Hepatocyte (in vitro differentiated cells): ENCODE results near the gene ARSJ. TPM values are rescaled to one million over a fixed set of nuclear protein-coding genes. Genes with fewer than 3 reads are reported as not detected.

Experiments used
- DNase-seq: peaks from one replicate; pipeline ENCODE4 v3.0.0-alpha.2; 2016; ENCODE audit warnings: low spot score
- H2AFZ ChIP-seq: fragments of 200-600 bp; sonication (generic); 2 replicates; pipeline ENCODE4 v1.6.0; 2016; ENCODE audit warnings: antibody characterized with exemption, mild to moderate bottlenecking
- H3K27ac ChIP-seq: fragments of 200-600 bp; sonication (generic); 2 replicates; pipeline ENCODE4 v1.5.1; 2016; ENCODE audit warnings: mild to moderate bottlenecking
- H3K27me3 ChIP-seq: fragments of 200-600 bp; sonication (generic); 2 replicates; pipeline ENCODE4 v1.6.1; 2016
- H3K36me3 ChIP-seq: fragments of 200-600 bp; sonication (generic); replicated peaks from 2 replicates; pipeline ENCODE4 v1.5.1; 2016; ENCODE audit warnings: low read depth; ENCODE audit not compliant: insufficient read depth
- H3K4me1 ChIP-seq: fragments of 200-600 bp; sonication (generic); 2 replicates; pipeline ENCODE4 v1.5.1; 2016; ENCODE audit warnings: mild to moderate bottlenecking, moderate library complexity; ENCODE audit not compliant: insufficient read depth
- H3K4me2 ChIP-seq: fragments of 200-600 bp; sonication (generic); 2 replicates; pipeline ENCODE4 v1.6.0; 2016
- H3K4me3 ChIP-seq: fragments of 200-600 bp; sonication (generic); 2 replicates; pipeline ENCODE4 v1.5.1; 2016; ENCODE audit warnings: mild to moderate bottlenecking
- H3K79me2 ChIP-seq: fragments of 200-600 bp; sonication (generic); 2 replicates; pipeline ENCODE4 v1.6.0; 2017; ENCODE audit warnings: mild to moderate bottlenecking
- H3K9me2 ChIP-seq: fragments of 200-600 bp; sonication (generic); replicated peaks from 2 replicates; pipeline ENCODE4 v1.6.0; 2017; ENCODE audit warnings: mild to moderate bottlenecking; ENCODE audit not compliant: insufficient read depth
- H3K9me3 ChIP-seq: fragments of 200-600 bp; sonication (generic); 2 replicates; pipeline ENCODE4 v1.5.1; 2016; ENCODE audit warnings: low read depth, mild to moderate bottlenecking
- H4K20me1 ChIP-seq: fragments of 200-600 bp; sonication (generic); 2 replicates; pipeline ENCODE4 v1.6.0; 2016; ENCODE audit warnings: mild to moderate bottlenecking; ENCODE audit not compliant: insufficient read depth, poor library complexity, severe bottlenecking
- CTCF ChIP-seq: fragments of 200-600 bp; sonication (generic); IDR thresholded peaks from 2 replicates; pipeline ENCODE4 v1.5.1; 2016; ENCODE audit warnings: antibody characterized with exemption, mild to moderate bottlenecking; ENCODE audit not compliant: poor library complexity
- EZH2 ChIP-seq: fragments of 200-600 bp; sonication (generic); IDR thresholded peaks from 2 replicates; pipeline ENCODE4 v1.6.1; 2016; ENCODE audit warnings: antibody characterized with exemption, mild to moderate bottlenecking, borderline replicate concordance
- EZH2phosphoT487 ChIP-seq: fragments of 200-600 bp; sonication (generic); IDR thresholded peaks from one replicate; pipeline ENCODE4 v1.6.1; 2018; ENCODE audit warnings: antibody characterized with exemption, mild to moderate bottlenecking, low read depth, moderate library complexity; ENCODE audit not compliant: unreplicated experiment, severe bottlenecking
- WGBS: methylation state at CpG from one replicate; pipeline ENCODE4 v1.1.6; 2016; ENCODE audit warnings: low lambda C conversion rate; ENCODE audit errors: missing lambda C conversion rate; 5-methylcytosine and 5-hydroxymethylcytosine counted together
- polyA plus RNA-seq: library from polyadenylated mRNA; unstranded; fragments of >200 nt; fragmentation: Nextera tagmentation; extraction: Ambion mirVana; gene quantifications from 2 replicates; pipeline ENCODE4 v1.2.1, GENCODE V29; 2016
- total RNA-seq: library from RNA; depleted of rRNA; stranded (reverse); fragments of >200 nt; gene quantifications from 2 replicates; pipeline ENCODE4 v1.2.3, GENCODE V29; 2014

ARSJ gene
- total and polyA plus RNA-seq, 2 experiments from 2014 or later, result 7.6 to 13.8 TPM

DNA sequence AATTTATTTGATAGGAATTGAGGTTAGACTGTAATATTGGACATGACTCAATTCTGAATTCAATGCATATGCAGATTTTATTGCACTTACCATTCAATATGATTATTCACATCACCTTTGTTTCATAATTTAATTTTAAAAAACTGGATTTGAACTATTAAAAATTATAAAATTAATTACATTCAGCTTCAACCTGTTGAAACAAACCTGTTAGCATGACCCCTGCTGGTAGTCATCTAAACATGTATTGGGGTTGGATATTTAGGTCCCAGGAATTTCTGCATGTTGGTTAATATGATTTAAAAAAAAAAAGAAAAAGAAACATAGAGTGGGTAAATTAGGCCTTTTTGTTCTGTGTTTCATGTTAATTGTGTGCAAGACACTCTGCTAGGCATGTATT lies 85.9 kb downstream of the ARSJ start:
- Histone ChIP-seq H3K4me2 (no peak overlapping the region), H3K27ac (no peak overlapping the region), H3K9me3 (no peaks in the 10 kb centered on the region), H2AFZ (no peak overlapping the region), H3K36me3 (no peaks in the 10 kb centered on the region), H3K27me3 (no peaks in the 10 kb centered on the region), H4K20me1 (no peaks in the 10 kb centered on the region), H3K9me2 (no peaks in the 10 kb centered on the region), H3K4me1 (no peaks in the 10 kb centered on the region), H3K4me3 (no peak overlapping the region), H3K79me2 (no peaks in the 10 kb centered on the region)
- TF ChIP-seq CTCF, result peak; percentile 34
- TF ChIP-seq EZH2, result no peak
- no peak for DNase-seq

- no peaks in the 10 kb centered on the region for H3K36me3 ChIP-seq
- H3K4me1 ChIP-seq, result no peaks in the 10 kb centered on the region
- 76% methylated on average over 1 of the region's 1 CpG for WGBS
- no peak overlapping the region for H2AFZ ChIP-seq
- no peaks in the 10 kb centered on the region for H3K79me2 ChIP-seq
- H4K20me1 ChIP-seq, result no peaks in the 10 kb centered on the region
- no peaks in the 10 kb centered on the region for H3K27me3 ChIP-seq
- TF ChIP-seq CTCF (no peak), EZH2 (no peak), EZH2phosphoT487 (no peak)
- no peak overlapping the region for H3K27ac ChIP-seq
- no peaks in the 10 kb centered on the region for H3K9me3 ChIP-seq
- H3K9me2 ChIP-seq, result no peaks in the 10 kb centered on the region
- H3K4me3 ChIP-seq, result no peak overlapping the region
- DNase-seq, result no peak
- no peak overlapping the region for H3K4me2 ChIP-seq
Measured at GRCh38 chr4:113888006-113888405, 91.4 kb downstream of the ARSJ start.

GRCh38 chr4:113885291-113885690 lies 94.2 kb downstream of the ARSJ start:
- H3K4me2 ChIP-seq, result no peak overlapping the region
- no peaks in the 10 kb centered on the region for H3K9me2 ChIP-seq
- TF ChIP-seq EZH2 (no peak), CTCF (no peak), EZH2phosphoT487 (no peak)
- no peak overlapping the region for H3K4me3 ChIP-seq
- H3K4me1 ChIP-seq, result no peaks in the 10 kb centered on the region
- H2AFZ ChIP-seq, result no peak overlapping the region
- no peaks in the 10 kb centered on the region for H3K9me3 ChIP-seq
- no peak overlapping the region for H3K27ac ChIP-seq
- H3K36me3 ChIP-seq, result no peaks in the 10 kb centered on the region
- H3K27me3 ChIP-seq, result no peaks in the 10 kb centered on the region
- H4K20me1 ChIP-seq, result no peaks in the 10 kb centered on the region
- 92% methylated on average over 3 of the region's 3 CpGs for WGBS
- DNase-seq, result no peak
- H3K79me2 ChIP-seq, result no peaks in the 10 kb centered on the region

- no peak for DNase-seq
- Histone ChIP-seq H3K27ac (no peak overlapping the region), H2AFZ (no peak overlapping the region), H3K27me3 (no peaks in the 10 kb centered on the region), H3K4me3 (no peak overlapping the region), H3K9me3 (no peaks in the 10 kb centered on the region), H4K20me1 (no peaks in the 10 kb centered on the region), H3K36me3 (no peaks in the 10 kb centered on the region), H3K4me2 (no peak overlapping the region), H3K9me2 (no peaks in the 10 kb centered on the region), H3K4me1 (no peaks in the 10 kb centered on the region), H3K79me2 (no peaks in the 10 kb centered on the region)
- 91% methylated on average over 1 of the region's 1 CpG for WGBS
- TF ChIP-seq EZH2phosphoT487 (no peak), EZH2 (no peak), CTCF (no peak)
Measured at GRCh38 chr4:113884655-113885054, 94.8 kb downstream of the ARSJ start.
